HG02678 (cell line): ENCODE data around the gene KRTAP4-3.
"Not testable (repeated sequence)": the region's sequence is repeated elsewhere in the genome, so short reads cannot be mapped to it uniquely, and the experiment has no call there.

ENCODE experiments used
- ATAC-seq: cut with Tn5 transposase; IDR thresholded peaks from one replicate; pipeline ENCODE4 v1.9.1; 2021; ENCODE audit warnings: mild to moderate bottlenecking, moderate library complexity; ENCODE audit not compliant: unreplicated experiment

KRTAP4-3 gene

DNA sequence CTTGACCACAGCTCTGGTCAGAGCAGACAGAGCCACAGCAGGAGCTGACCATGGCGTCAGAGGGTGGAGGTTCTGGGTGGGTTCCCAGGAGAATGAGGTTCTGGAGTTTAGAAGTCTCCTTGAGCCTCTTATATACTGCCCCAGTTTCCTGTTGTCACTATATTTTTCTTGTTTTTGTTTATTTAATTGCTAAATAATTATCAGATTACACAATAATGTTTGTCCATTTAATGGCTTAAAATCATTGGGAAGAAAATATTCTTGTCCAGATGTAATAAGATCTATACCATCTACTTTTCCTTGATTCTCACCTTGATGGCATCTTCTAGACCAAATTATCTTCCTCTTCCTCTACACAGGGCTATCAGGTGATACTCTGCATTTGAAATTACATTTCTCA, at the start of gene KRTAP4-3:
KRTAP4-3 (minus strand) TSS at position 101 of the 400 bp plus-strand sequence; CDS start at position 52, 49 bp downstream.
- ATAC-seq = no peak

DNA sequence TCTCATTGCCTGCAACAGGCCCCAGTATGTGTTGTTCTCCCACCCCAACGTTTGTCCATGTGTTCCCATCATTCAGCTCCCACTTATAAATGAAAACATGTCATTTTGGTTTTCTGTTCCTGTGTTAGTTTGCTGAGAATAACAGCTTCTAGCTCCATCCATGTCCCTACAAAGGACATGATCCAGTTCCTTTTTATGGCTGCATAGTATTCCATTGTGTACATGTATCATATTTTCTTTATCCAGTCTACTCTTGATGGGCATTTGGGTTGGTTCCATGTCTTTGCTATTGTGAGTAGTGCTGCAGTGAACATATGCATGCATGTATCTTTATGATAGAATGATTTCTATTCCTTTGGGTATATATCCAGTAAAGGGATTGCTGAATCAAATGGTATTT, 47.7 kb upstream of the KRTAP4-3 start:
- ATAC-seq = no peak

DNA sequence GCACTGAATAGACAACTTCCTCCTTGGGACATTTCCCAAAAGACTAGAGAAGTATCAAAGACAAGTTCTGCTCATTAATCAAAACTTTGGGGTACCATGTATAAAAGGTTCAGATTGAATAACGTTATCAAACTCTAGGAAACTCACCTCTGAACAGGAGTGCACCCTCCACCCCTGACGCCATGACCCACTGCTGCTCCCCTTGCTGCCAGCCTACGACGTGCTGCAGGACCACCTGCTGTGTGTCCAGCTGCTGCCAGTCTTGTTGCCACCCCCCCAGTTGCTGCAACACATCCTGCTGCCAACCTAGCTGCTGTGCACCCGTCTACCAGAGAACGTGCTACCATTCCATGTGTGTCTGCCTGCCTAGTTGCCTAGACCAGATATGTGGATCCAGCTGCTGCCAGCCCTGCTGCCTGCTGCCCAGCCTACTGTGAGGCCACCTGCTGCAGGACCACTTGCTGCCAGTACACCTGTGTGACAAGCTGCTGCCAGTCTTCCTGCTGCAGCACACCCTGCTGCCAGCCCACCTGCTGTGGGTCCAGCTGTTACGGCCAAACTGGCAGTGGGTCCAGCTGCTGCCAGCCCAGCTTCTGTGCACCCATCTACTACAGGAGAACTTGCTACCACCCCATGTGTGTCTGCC, 44.6 kb upstream of the KRTAP4-3 start:
- no peak for ATAC-seq

DNA sequence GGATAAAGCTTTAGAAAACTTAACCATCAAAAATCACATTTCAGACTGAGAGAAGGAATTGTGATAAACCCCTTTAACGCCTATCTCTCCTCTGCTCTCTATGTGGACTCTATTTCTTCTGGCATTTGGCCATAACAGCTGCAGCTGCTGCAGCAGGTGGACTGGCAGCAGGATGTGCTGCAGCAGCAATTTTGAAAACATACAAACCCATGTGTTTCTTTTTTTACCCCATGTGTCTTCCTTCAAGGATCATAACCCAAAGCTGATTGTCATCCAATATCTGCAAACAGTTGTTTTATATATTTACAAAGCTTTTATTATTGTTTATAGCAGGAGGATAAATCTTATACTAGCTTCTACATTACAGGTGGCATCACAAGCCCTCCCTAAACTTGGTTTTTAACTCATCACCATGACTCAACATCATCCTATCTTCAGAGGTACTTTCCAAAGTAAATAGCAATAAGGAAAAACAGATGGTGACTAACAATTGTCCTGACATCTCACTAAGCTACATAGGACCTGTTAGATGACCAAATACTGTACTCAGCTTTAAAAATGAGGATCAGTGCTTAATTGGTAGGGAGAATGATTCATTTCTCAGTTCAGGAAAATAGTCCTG, 43.9 kb upstream of the KRTAP4-3 start:
- ATAC-seq = no peak

DNA sequence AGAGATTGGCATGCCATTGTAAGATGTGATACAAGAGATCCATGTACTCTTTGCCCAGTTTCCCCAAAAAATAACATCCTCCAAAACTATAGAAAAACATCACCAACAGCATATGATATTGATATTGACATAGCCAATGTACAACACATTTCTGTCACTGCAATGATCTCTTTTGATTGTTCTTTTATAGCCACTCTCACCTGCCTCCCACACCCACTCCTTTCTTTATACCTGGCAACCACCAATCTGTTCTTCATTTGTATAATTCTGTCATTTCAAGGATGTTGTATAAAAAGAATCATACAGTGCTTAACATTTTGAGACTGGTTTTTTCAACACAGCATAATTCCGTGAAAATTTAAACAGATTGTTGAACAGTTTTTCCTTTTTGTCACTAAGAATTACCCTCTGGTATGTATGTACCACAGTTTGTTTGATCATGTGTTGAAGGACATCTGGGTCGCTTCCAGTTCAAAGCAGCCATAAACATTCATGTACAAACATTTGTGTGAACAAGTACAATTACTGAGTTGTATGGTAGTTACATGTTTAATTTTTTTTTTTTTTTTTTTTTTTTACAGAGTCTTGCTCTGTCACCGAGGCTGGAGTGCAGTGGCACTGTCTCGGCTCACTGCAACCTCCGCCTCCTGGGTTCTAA, 31.5 kb upstream of the KRTAP4-3 start:
- no peak for ATAC-seq

DNA sequence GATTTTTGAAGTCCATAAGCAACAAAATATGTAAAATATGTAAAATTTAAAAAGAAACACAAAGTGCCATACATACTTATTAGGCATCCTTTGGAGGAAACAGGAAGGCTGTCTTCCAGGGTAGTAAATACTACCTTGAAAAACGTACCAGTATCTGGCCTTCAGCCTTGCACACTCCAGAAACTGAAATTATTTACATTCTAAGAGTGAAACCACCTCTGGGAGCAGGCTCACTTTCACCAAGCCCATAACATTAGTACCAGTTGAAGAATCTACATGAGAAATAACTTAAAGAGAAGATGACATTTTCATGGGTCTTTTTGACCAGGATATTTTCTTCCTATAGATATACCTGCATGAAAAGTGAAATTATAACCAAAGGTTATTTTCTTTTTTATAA, 28.0 kb upstream of the KRTAP4-3 start:
- no peak for ATAC-seq

DNA sequence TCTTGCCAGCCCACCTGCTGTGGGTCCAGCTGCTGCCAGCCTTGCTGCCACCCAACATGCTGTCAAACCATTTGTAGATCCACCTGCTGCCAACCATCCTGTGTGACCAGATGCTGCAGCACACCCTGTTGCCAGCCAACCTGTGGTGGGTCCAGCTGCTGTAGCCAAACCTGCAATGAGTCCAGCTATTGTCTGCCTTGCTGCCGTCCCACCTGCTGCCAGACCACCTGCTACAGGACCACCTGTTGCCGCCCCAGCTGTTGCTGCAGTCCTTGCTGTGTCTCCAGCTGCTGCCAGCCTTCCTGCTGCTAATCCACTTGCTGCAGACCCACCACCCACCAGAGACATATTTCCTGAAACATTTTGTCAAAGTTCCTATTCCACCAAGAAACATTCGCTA, 22.3 kb upstream of the KRTAP4-3 start:
- no peak for ATAC-seq

DNA sequence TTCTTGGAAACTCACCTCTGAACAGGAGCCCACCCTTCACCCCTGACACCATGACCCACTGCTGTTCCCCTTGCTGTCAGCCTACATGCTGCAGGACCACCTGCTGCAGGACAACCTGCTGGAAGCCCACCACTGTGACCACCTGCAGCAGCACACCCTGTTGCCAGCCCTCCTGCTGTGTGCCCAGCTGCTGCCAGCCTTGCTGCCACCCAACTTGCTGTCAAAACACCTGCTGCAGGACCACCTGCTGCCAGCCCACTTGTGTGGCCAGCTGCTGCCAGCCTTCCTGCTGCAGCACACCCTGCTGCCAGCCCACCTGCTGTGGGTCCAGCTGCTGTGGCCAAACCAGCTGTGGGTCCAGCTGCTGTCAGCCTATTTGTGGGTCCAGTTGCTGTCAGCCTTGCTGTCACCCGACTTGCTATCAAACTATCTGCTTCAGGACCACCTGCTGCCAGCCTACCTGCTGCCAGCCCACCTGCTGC, 21.9 kb upstream of the KRTAP4-3 start, which contains the start of gene KRTAP9-1:
KRTAP9-1 (plus strand) TSS at position 51 of the 482 bp plus-strand sequence; CDS start at position 51, 0 bp downstream.
- not testable (repeated sequence) for ATAC-seq

DNA sequence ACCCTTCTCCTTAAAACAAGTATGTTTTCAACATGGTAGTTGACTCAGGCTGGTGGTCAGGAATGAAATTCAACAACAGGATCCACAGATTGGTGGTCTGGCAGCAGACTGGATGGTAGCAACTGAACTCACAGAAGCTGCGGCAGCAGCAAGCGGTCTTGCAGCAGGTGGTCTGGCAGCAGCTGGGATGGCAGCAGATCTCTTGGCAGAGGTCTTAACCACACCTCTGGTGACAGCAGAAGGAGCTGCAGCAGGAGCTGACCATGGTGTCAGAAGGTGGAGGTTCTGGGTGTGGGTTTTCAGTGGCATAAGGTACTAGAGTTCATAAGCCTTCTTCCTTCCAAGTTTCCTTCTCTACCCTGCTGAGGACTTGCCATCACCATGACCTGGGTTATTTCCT, 18.9 kb upstream of the KRTAP4-3 start:
- ATAC-seq = no peak

DNA sequence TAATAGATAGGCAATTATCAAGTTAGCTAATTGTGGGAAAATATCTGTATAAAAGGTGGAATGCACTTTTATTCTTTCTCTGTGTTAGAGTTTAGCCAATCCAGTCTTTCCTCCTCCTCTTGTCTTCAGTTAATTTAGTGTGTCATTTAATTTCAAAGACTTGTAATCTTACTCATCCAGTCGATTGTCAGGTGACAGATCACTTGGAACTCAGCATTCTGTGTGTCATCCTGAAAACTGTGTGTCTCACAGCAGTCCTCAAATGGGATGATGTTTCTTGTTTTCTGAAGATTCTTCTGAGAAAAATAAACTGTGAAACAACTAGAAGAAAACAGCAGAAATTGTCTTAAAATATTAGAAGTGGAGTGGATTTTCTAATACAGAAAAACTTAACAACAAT, 17.0 kb upstream of the KRTAP4-3 start:
- ATAC-seq = no peak

DNA sequence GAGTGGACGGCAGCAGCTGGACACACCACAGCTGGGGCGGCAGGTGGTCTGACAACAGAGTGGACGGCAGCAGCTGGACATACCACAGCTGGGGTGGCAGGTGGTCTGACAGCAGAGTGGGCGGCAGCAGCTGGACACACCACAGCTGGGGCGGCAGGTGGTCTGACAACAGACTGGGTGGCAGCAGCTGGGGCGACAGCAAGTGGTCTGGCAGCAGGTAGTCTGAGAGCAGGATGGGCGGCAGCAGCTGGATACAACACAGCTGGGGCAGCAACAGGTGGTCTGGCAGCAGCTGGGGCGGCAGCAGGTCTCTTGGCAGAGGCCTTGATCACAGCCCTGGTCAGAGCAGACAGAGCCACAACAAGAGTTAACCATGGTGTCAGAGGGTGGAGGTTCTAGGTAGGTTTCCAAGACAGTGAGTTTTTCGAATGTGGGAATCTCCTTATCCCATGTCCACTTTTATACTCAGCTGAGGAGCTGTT, 16.5 kb upstream of the KRTAP4-3 start, which contains the start of gene KRTAP4-1:
KRTAP4-1 (minus strand) TSS at position 432 of the 482 bp plus-strand sequence; CDS start at position 375, 57 bp downstream.
- ATAC-seq = no peak

DNA sequence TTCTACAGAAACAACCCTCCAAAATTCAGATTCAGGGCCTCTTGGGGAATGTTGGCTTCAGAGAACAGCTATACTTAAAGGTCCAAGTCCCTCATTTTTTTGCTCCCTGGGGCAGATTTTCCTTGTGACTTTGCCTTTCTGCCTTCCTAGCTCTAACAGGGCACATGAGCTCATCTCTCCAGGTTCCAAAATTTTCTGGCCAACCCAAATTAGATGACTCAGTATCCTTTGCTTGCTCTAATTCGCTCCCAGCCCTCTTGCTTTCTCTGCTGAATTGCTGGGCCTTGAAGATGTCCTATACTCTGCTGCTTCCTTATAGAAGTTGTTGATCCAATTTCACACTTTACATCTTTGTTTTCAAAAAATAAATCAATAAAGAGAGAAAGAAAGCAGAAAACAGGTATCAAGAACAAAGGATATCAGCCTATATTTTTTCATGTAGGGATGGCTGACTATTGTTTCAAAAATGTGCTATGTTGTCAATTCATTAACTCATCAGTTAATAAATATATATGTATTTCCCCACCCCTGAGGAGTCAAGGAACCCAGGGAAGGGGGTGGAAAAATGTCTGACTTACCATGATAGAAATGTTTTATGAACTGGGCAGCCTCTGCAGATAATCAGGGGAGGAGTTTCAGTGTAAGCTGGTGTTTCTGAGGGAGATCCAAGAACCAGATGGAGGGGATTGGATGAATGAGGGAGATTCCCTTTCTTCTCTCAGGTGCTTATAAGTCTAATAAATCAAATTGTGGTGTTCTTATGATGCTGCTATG, 11.0 kb upstream of the KRTAP4-3 start:
- ATAC-seq = no peak

DNA sequence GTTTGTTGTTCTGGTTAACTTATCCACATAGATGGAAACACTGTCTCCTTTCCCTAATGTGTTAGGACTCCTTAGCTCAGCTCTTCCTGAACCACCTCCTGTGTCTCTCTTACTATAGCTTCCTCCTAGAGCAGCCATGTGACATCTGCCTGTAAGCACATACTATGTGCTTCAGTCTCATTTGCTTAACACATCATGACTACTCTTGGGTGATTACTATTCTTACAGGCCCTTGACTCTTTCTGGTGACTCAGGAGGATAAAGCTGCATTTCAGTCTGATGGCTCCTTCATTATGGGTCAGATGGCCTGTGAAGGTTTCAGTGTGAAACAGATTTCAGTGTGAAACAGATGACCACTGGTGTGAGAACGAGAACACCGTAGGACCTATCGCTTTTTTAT, 10.3 kb upstream of the KRTAP4-3 start:
- ATAC-seq = no peak

DNA sequence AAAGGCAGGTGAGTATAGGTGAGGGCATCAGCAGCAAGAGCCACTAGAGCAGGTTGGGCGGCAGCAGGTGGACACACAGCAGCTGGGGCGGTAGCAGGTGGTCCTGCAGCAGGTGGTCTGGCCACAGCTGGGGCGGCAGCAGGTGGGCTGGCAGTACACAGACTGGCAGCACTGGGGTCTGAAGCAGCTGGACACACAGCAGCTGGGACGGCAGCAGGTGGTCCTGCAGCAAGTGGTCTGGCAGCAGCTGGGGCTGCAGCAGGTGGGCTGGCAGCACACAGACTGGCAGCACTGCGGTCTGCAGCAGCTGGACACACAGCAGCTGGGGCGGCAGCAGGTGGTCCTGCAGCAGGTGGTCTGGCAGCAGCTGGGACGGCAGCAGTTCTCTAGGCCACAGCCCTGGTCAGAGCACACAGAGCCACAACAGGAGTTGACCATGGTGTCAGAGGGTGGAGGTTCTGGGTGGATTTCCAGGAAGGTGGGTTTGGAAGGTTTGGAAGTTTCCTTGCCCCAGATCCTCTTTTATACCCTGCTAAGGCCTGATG, 9.8 kb upstream of the KRTAP4-3 start, which contains the start of gene KRTAP4-2:
KRTAP4-2 (minus strand) TSS at position 495 of the 545 bp plus-strand sequence; CDS start at position 438, 57 bp downstream.
- no peak for ATAC-seq

DNA sequence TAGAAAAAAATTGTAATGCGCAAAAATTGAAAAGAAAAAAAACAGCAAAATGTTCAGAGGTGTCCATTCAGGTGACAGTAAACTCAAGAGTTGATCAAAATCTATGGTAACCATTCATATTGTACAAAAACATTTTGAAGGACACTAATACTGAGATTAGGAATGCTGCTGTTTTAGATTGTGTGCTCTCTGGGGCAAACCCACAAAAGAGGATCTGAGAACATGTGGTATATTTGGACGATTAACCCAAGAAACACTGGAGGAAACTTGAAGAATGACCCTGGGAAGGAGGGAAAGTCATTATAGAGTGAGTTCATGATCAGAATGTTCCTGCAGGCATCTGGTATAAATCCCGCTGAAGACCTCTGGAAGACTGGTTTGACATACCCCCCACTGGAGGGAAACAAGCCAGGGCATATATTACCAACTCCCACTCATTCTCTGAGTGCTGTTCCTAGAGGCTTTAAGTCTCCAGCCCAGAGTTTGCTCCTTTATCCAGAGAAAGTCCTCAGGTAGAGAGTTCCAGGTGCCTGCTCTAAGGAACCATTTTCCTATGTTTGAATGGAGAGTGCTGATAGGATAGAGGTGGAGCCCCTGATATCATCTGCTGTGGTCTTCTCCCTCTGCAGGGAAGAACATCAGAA, 8.8 kb upstream of the KRTAP4-3 start:
- no peak for ATAC-seq

DNA sequence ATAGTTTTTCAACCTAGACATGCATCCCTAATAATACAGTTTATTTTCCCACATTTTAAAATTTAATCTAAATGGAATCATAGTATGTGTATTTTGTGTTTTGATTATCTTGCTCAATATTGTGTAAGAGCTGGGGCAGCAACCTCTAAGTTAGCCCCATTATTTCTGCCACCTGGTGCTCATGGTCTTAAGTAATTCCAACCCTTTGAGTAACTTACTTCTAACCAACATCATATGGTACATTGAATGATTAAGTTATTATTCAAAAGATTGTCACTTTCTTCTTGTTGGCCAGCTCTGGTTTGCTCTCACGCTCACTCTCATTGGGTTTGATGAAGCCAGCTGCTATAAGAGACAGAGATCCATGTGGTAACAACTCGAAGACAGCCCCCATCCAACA, 3.9 kb upstream of the KRTAP4-3 start:
- no peak for ATAC-seq

DNA sequence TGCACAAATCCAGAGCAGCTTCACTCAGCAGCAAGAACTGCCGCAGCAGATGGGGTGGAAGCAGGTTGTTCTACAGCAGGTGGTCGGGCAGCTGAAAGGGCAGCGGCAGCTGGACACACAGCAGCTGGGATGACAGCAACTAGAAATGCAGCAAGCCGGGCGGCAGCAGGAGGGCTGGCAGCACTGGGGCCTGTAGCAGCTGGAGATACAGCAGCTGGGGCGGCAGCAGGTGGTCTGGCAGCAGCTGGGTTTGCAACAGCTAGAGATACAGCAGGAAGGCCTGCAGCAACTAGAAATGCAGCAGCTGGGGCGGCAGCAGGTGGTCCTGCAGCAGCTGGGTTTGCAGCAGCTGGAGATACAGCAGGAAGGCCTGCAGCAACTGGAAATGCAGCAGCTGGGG, 460 bp downstream of the KRTAP4-3 start:
- ATAC-seq = no peak

DNA sequence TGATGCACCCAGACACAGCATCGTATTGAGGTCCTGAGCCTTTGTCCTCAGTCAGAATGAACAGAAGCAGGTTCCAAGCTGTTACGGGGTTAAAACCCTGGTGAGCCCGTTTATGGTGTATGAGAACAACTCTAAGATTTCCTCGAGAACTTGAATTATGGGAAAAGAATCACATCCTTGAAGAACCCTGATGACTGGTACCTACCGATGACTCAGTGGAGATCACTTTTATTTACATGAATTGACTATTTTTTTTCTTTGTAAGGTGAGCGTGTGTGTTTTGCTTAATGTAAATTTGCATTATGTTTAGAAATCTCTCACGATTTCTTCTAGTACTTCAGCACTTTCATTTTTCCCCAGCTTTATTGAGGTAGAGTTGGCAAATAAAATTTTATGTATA, 4.2 kb downstream of the KRTAP4-3 start:
- no peak for ATAC-seq

DNA sequence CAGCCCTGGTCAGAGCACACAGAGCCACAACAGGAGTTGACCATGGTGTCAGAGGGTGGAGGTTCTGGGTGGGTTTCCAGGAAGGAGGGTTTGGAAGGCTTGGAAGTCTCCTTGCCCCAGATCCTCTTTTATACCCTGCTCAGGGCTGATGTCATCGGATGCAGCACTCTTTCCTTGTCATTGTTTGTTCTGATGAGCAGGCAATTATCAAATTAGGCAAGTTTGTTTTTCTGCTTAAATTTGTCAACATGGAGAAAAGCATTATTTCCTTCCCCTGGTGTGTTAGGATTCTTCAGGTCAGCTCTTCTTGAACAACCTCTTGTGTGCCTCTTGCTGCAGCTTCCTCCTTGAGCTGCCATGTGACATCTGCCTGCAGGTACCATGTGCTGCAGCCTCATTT, 7.4 kb downstream of the KRTAP4-3 start, which contains the start of gene KRTAP4-4:
KRTAP4-4 (minus strand) TSS at position 101 of the 400 bp plus-strand sequence; CDS start at position 44, 57 bp downstream.
- no peak for ATAC-seq

DNA sequence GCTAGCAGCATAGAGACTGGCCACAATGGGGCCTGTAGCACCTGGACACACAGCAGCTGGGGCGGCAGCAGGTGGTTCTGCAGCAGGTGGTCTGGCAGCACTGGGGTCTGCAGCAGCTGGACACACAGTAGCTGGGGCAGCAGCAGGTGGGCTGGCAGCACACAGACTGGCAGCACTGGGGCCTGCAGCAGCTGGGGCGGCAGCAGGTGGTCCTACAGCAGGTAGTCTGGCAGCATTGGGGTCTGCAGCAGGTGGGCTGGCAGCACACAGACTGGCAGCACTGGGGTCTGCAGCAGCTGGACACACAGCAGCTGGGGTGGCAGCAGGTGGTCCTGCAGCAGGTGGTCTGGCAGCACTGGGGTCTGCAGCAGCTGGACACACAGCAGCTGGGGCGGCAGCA, 7.8 kb downstream of the KRTAP4-3 start:
- not testable (repeated sequence) for ATAC-seq
